Ishikawa (cell line): Measurements from ENCODE around the gene TBC1D20.

Experiments used
- CEBPB ChIP-seq: IDR thresholded peaks from 2 replicates; pipeline ENCODE4 v1.6.1; 2012
- CREB1 ChIP-seq: IDR thresholded peaks from 2 replicates; pipeline ENCODE4 v1.6.1; 2012; ENCODE audit warnings: low read depth
- EGR1 ChIP-seq: IDR thresholded peaks from 2 replicates; pipeline ENCODE4 v1.6.1; 2012
- EP300 ChIP-seq: IDR thresholded peaks from 2 replicates; pipeline ENCODE4 v1.6.1; 2012; ENCODE audit warnings: borderline replicate concordance
- FOXM1 ChIP-seq: IDR thresholded peaks from 2 replicates; pipeline ENCODE4 v1.6.1; 2012; ENCODE audit warnings: low read depth, borderline replicate concordance
- MAX ChIP-seq: IDR thresholded peaks from 2 replicates; pipeline ENCODE4 v1.6.1; 2012
- NFIC ChIP-seq: IDR thresholded peaks from 2 replicates; pipeline ENCODE4 v1.6.1; 2012
- RAD21 ChIP-seq: IDR thresholded peaks from 2 replicates; pipeline ENCODE4 v1.6.1; 2012; ENCODE audit warnings: low read depth
- REST ChIP-seq: IDR thresholded peaks from 2 replicates; pipeline ENCODE4 v1.6.1; 2012; ENCODE audit warnings: low read depth, mild to moderate bottlenecking
- TAF1 ChIP-seq: IDR thresholded peaks from 2 replicates; pipeline ENCODE4 v1.6.1; 2012; ENCODE audit warnings: low read depth, mild to moderate bottlenecking
- TCF12 ChIP-seq: IDR thresholded peaks from 2 replicates; pipeline ENCODE4 v1.6.1; 2012; ENCODE audit warnings: low read depth
- TEAD4 ChIP-seq: IDR thresholded peaks from 2 replicates; pipeline ENCODE4 v1.6.1; 2012
- USF1 ChIP-seq: IDR thresholded peaks from 2 replicates; pipeline ENCODE4 v1.6.1; 2012
- YY1 ChIP-seq: IDR thresholded peaks from 2 replicates; pipeline ENCODE4 v1.6.1; 2012; ENCODE audit warnings: low read depth
- ZBTB7A ChIP-seq: IDR thresholded peaks from 2 replicates; pipeline ENCODE4 v1.6.1; 2012; ENCODE audit warnings: low read depth

TBC1D20 gene

GRCh38 chr20:427401-427800 lies 34.9 kb downstream of the TBC1D20 start:
- TF ChIP-seq TEAD4, result no peak
- no peak for TF ChIP-seq TCF12
- TF ChIP-seq REST, result no peak
- no peak for TF ChIP-seq FOXM1
- no peak for TF ChIP-seq USF1
- TF ChIP-seq TAF1, result no peak
- TF ChIP-seq RAD21, result no peak
- TF ChIP-seq CREB1, result no peak
- TF ChIP-seq ZBTB7A, result no peak
- TF ChIP-seq NFIC, result no peak
- TF ChIP-seq MAX, result no peak
- TF ChIP-seq EP300, result no peak
- no peak for TF ChIP-seq YY1
- TF ChIP-seq EGR1, result no peak
- TF ChIP-seq CEBPB, result no peak

GRCh38 chr20:426566-426965 lies 35.8 kb downstream of the TBC1D20 start:
- no peak for TF ChIP-seq USF1
- TF ChIP-seq EGR1, result no peak
- no peak for TF ChIP-seq TAF1
- TF ChIP-seq MAX, result no peak
- no peak for TF ChIP-seq CEBPB
- no peak for TF ChIP-seq EP300
- TF ChIP-seq NFIC, result no peak
- TF ChIP-seq FOXM1, result no peak
- TF ChIP-seq CREB1, result no peak
- TF ChIP-seq TEAD4, result no peak
- no peak for TF ChIP-seq ZBTB7A
- TF ChIP-seq TCF12, result no peak
- no peak for TF ChIP-seq YY1
- TF ChIP-seq RAD21, result no peak
- TF ChIP-seq REST, result no peak

GRCh38 chr20:421685-422250 lies 40.6 kb downstream of the TBC1D20 start:
- TF ChIP-seq RAD21 (no peak), TCF12 (no peak), MAX (no peak), EGR1 (no peak)

- TF ChIP-seq FOXM1 (0 out of 2 replicates have a peak, but pooled peaks have one; percentile 18), CEBPB (no peak), USF1 (no peak), YY1 (no peak), ZBTB7A (peak; percentile 43; the same call in 1 of the 2 replicates), TCF12 (peak; percentile 52; the same call in 1 of the 2 replicates), EP300 (no peak), MAX (peak; percentile 73)
These were observed 41.4 kb downstream of the TBC1D20 start for GRCh38 chr20:420721-421574.
